B cell (primary cell): ENCODE data around the gene DAB2IP.

Experiments
- CTCF ChIP-seq: fragments of 200-600 bp; IDR thresholded peaks from one replicate; pipeline ENCODE4 v1.8.0; 2022; ENCODE audit warnings: antibody characterized with exemption, mild to moderate bottlenecking
- EZH2 ChIP-seq: IDR thresholded peaks from 2 replicates; pipeline ENCODE4 v1.6.1; 2012; ENCODE audit warnings: borderline replicate concordance, low read depth, mild to moderate bottlenecking, moderate library complexity, low read length; ENCODE audit not compliant: insufficient read depth, poor library complexity, severe bottlenecking

- TF ChIP-seq CTCF = no peak
- TF ChIP-seq EZH2 = no peak
These were observed 5.6 kb downstream of the DAB2IP start for GRCh38 chr9:121656941-121657470.
